HFF-Myc (cell line): ENCODE measurements around the gene GRM8.
"Not testable (repeated sequence)": the region's sequence is repeated elsewhere in the genome, so short reads cannot be mapped to it uniquely, and the experiment has no call there.

Source experiments
- DNase-seq: peaks from one replicate; pipeline ENCODE4 v3.0.0-alpha.2; 2011; ENCODE audit warnings: low read depth; ENCODE audit errors: extremely low read depth
- H3K4me3 ChIP-seq: replicated peaks from 2 replicates; pipeline ENCODE4 v1.5.1; 2011; ENCODE audit warnings: low read depth, mild to moderate bottlenecking, control low read depth, low read length
- CTCF ChIP-seq: IDR thresholded peaks from 2 replicates; pipeline ENCODE4 v1.5.1; 2012; ENCODE audit warnings: mild to moderate bottlenecking, low read depth, low read length, control low read depth; ENCODE audit errors: missing control alignments

GRM8 gene

GRCh38 chr7:126840869-126841268 lies 411.9 kb downstream of the GRM8 start:
- no peak overlapping the region for H3K4me3 ChIP-seq
- no peak for TF ChIP-seq CTCF
- DNase-seq, result no peak

- TF ChIP-seq CTCF, result no peak
- DNase-seq, result no peak
- no peak overlapping the region for H3K4me3 ChIP-seq
Measured at GRCh38 chr7:126839624-126840023, 413.1 kb downstream of the GRM8 start.

GRCh38 chr7:126838194-126838593 lies 414.5 kb downstream of the GRM8 start:
- no peak for TF ChIP-seq CTCF
- no peak for DNase-seq
- H3K4me3 ChIP-seq, result no peak overlapping the region

- not testable (repeated sequence) for H3K4me3 ChIP-seq, DNase-seq
Measured at GRCh38 chr7:126831241-126831640, 421.5 kb downstream of the GRM8 start.

GRCh38 chr7:126820925-126821324 lies 431.8 kb downstream of the GRM8 start:
- no peak overlapping the region for H3K4me3 ChIP-seq
- TF ChIP-seq CTCF, result no peak
- DNase-seq, result no peak

- no peak for TF ChIP-seq CTCF
- H3K4me3 ChIP-seq, result no peak overlapping the region
- DNase-seq, result no peak
Measured at GRCh38 chr7:126819197-126819484, 433.6 kb downstream of the GRM8 start.

GRCh38 chr7:126818393-126819196 lies 434.1 kb downstream of the GRM8 start:
- no peak for TF ChIP-seq CTCF
- no peak for DNase-seq
- no peak overlapping the region for H3K4me3 ChIP-seq
